Measurements from ENCODE around the gene CD82.

The CD82 gene

DNA sequence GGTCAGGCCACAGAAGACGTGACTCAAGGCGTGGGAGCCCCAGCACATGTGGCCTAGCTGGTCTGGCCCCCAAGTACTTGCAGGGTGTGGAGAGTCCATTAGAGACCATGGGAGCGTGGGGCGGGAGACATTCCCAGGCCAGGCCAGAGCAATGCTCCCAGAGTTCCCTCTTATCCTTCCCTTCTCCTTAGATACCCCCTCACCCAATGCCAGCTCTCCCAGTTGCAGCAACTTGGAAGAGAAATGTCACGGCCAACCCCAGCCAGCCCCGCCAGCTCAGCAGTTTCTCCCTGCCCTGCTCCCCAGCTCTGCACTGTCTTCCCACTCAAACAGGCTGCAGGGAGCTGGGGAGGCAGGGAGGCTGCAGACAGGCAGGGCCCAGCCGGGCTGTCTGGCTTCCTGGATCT, 95.9 kb downstream of the CD82 start:
- 0 out of 2 replicates have a peak overlapping the region, but pooled peaks have one; percentile 42 for H3K27ac ChIP-seq
- H3K36me3 ChIP-seq (ENCODE audit: insufficient read depth, low read length) = no peaks in the 10 kb centered on the region
- no peak overlapping the region for H3K9ac ChIP-seq (ENCODE audit: insufficient read length)
- no peak for TF ChIP-seq EZH2 (IDR thresholded peaks at IDR 0.05)
- TF ChIP-seq POLR2AphosphoS5 (IDR thresholded peaks at IDR 0.05; ENCODE audit: borderline replicate concordance, low read depth, low read length) = no peak
- TF ChIP-seq FOXP2 (optimal IDR thresholded peaks at IDR 0.05; ENCODE audit: control extremely low read depth, extremely low read length, insufficient read depth) = no peak
- H3K4me3 ChIP-seq = no peak overlapping the region
- no peak for DNase-seq (ENCODE audit: low read depth, low spot score)
- no peaks in the 10 kb centered on the region; the same call in 1 of the 2 replicates for H3K9me3 ChIP-seq (ENCODE audit: low read depth, low read length)

Measured in SK-N-MC (cell line).